Neural cell (in vitro differentiated cells): ENCODE results near the gene ABCC3.

ENCODE experiments used
- CTCF ChIP-seq: fragments of 450-650 bp; IDR thresholded peaks from 2 replicates; pipeline ENCODE4 v1.5.1; 2014; ENCODE audit warnings: antibody characterized with exemption, mild to moderate bottlenecking, moderate library complexity; ENCODE audit not compliant: poor library complexity, severe bottlenecking
- POLR2AphosphoS5 ChIP-seq: IDR thresholded peaks from 2 replicates; pipeline ENCODE4 v1.6.1; 2012
- RAD21 ChIP-seq: fragments of 450-650 bp; conservative IDR thresholded peaks from 2 replicates; pipeline ENCODE4 v1.6.1; 2014; ENCODE audit warnings: antibody characterized with exemption, mild to moderate bottlenecking, moderate library complexity

GRCh38 chr17:50605429-50605828 lies 29.3 kb upstream of the ABCC3 start:
- TF ChIP-seq RAD21 (no peak), CTCF (no peak), POLR2AphosphoS5 (no peak)
